HG02840 (cell line): Measurements from ENCODE around the gene FSTL4.

Source experiments
- ATAC-seq: cut with Tn5 transposase; IDR thresholded peaks from one replicate; pipeline ENCODE4 v1.9.1; 2021; ENCODE audit warnings: mild to moderate bottlenecking, moderate library complexity, moderate number of reproducible peaks; ENCODE audit not compliant: unreplicated experiment, low FRiP score

Gene FSTL4

DNA sequence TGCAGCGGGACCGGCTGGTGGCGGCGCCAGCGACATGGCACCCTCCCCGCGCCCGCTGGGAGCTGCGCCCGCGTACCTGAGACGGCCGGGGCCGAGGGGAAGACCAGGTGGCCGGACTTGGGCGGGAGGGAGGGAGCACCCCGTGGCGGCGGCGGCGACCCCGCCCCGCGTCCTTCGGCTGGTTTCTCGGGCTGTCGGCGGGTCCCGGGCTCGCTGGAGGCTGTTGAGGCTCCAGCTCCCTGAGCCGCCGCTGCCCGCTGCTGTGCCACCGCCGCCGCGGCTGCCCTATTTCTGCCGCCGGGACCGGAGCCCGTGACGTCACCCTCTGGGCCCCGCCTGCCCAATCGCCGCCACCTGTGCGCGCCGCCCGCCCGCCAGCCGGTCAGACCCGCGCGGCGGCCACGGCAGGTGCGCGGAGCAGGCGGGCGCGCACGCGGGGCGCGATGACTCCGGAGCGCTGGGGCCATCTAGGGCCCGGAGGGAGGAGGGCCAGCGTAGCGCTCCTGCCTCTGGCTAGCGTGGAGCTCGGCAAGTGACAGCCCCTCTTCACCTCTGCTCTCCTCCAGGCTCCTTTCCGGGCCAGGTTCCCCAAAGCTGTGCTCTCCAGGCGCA lies at the start of gene FSTL4:
TSS of gene FSTL4 (minus strand) at position 293 of the 612 bp plus-strand sequence.
- ATAC-seq: no peak

DNA sequence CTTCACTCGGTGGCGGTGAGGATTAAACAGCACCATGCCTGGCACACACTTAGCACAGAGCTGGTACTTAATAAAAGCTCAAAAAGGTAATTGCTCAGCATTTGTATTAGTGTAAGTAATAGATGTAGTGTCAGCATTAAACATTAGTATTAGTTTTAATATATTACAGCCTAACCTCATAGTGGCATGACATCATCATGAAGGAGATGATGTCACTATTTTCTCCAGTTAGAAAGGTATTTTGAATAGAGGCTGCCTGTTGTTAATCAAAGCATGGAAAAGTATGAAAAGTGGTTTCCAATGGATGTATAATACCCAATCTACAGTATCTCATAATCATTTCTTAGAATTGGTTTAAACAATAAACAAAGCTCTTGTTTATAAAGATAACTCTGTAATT lies 49.0 kb upstream of the FSTL4 start:
- no peak for ATAC-seq

- no peak for ATAC-seq
Measured at GRCh38 chr5:133658327-133658726, 46.0 kb upstream of the FSTL4 start.

- ATAC-seq: no peak
Measured at GRCh38 chr5:133657036-133657435, 44.7 kb upstream of the FSTL4 start.

DNA sequence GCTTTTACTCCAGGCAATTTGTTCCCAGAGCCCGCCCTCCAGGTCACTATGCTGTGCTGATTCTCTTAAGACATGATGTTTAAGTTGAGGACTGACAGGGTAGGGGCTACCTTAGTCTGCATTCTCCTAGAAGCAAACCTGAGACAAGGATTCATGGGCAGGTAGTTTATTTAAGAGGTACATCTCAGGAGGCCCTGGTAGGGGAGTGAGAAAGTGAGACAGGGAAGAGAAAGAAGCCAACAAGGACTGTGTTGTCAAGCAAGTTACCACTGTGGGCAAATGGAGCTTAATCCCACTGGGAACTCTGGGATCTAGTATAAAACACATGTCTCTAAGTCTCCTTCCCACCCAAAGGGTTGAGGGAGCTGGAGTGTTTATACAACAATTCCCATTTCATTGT lies 43.6 kb upstream of the FSTL4 start:
- ATAC-seq: no peak

DNA sequence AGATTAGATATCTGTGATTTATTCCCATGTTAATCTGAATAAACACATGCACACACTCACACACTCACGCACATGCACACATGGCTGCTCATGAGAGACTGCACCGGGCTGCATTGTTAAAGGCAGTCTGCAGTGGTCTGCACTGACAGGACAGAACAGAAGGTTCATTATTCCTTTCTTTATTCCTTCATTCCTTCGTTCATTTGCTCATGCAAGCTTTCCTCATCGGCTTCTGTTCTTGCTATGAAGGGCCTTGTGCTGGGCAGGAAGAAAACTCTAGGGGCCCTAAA lies 41.4 kb upstream of the FSTL4 start:
- no peak for ATAC-seq

DNA sequence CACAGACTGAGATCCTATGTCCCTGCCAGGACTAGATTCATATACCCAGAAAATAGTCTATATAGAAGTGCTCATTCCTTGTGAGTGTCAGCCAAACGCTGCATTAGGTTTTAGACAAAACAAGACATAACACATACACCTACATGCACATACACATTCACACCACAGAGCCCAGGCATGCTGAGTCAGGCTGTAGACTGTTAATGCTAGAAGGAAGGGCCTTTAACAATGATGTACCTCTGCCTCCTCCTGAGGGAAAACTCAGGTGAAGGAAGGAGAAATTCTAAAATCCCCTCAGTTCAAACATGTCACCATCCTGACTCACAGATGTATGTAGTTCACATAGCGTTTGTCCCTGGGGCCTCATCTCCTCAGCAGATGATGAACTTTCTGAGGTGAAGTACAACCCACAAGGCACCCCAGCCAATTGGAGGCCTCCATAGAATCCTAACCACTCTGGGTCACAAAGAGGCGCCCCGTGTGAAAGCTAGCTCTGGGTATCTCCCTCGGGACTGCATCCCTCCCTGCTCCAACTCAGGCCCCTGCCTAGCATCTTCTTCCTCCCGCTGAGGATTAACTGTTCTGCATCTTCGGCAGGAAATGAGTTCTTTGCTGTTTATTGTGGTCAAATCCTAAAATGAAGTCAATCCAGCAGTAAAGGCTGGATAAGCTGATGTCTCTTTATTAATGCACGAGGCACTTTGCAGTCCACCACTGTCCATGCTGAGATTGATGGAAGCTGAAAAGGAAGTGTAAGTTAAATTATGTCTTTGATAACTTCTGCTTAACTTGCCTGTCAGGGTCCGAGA lies 40.8 kb upstream of the FSTL4 start:
- no peak for ATAC-seq

GRCh38 chr5:133644000-133644865 lies 31.9 kb upstream of the FSTL4 start:
- ATAC-seq: no peak

DNA sequence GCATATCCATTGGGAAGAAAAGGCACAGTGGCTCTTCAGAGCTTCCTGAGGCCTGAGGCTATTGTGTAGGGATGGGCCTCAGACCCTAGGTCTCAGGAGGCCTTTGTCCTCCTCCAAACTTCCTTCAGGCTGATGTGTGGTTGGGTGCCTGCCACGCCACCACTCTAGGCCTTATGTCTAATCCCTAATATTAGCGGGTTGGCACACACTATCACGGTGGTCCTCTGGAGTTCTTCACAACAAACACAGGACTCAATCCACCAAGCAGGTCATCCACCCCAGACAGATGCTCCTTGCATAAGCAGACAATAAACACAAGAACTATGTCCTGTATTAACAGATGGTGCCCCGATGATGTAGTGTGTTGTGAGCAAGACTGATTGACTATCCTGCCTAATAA lies 31.0 kb upstream of the FSTL4 start:
- no peak for ATAC-seq

DNA sequence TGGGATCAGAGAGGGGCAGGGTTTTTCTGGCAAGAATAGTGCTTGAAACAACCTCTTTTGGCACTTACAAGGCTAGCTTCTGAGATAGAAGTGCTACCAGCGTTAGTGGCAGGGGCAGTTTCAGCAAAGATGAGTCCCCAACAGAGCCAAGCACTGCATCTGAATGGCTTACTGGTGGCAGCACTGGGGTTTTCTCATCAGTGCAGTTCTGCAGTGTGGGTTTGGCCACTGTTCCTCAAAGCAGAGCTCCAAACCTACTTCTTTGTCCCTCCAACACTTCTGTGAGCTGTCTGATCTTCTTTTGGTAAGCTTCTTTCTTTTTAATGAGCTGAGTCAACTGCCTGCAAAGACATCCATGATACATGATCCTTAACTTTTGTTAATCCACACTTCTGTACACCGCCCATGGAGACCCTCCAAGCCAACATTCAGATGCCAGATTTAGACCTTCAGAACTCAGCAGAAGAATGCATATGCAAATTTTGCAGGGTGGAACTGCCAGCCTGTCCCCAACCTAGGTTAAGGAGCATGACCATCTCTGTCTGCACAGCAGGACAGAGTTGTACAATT lies 29.9 kb upstream of the FSTL4 start:
- ATAC-seq: no peak

GRCh38 chr5:133641683-133642082 lies 29.3 kb upstream of the FSTL4 start:
- ATAC-seq: no peak

DNA sequence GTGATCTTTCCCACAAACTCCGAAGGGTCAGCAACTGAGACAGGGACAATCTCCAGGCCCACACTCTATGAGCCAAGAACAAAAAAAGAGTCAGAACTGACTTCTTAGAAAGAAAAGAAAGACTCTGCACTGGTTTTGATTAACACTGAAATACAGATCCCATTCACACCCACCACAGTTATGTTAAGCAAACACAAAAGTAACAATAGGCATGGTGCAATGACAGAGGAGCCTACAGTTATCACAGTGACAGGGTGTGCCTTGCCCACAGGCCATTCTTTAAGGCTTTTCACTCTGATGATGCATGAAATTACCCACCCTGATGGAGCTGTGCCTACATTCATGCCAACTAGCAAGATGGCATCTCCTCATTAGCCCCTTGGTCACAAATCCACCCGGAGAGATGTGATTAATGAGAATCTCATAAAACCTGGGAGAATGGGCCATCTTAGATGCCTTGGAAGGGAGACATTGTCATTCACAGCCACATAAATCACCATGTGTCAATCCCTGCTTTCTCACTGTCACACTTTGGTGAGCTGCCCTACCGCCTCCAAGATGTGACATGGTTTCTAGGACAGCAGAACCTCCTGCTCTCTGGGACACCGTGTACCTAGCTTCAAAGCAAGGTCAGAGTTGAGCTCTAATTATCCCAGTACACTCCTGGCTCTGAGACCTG lies 27.6 kb upstream of the FSTL4 start:
- no peak for ATAC-seq

DNA sequence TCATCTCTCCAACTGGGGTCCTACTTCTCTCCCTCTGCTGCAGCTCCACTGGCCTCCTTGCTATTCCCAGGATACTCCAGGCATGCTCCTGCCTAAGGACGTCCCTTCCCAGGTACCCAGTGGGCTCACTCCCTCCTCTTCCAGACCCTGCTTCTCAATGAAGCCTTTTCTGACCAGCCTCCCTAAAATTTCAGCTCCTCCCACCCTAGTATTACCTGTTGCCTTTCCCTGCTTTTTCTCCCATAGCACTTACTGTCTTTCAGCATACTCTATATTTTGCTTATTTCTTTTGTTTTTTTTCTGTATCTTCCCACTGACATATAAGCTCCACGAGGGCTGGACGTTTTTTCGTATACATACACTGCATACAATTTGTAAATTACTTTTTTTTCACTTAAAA lies 26.1 kb upstream of the FSTL4 start:
- ATAC-seq: no peak

DNA sequence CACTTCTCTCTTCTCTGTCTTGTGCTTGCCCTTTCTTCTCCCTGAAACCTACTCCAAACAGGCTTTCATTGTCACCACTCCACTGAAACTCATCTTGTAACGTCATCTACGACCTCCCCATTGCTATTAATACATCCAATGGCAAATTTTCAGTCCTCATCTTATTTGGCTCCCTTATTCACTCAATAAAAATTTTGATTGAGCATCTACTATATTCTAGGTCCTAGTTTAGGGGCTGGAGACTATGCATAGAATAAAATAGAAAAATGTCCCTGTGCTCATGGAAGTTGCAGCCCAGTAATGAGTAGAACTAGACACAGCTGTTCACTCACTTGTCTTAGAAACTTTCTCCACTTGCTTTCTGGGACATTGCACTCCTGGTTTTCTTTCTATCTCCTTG lies 24.9 kb upstream of the FSTL4 start:
- ATAC-seq: no peak

- no peak for ATAC-seq
Measured at GRCh38 chr5:133635051-133635450, 22.7 kb upstream of the FSTL4 start.

DNA sequence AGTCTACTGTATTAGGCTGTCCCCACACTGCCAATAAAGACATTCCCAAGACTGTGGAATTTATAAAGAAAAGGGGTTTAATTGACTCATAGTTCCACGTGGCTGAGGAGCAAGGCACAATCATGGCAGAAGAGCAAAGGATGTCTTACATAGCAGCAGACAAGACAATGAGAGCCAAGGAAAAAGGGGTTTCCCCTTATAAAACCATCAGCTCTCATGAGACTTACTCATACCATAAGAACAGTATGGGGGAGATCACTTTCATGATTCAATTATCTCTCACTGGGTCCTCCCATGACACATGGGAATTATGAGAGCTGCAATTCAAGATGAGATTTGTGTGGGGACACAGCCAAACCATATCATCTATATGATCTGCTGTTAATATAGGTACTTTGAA lies 14.8 kb upstream of the FSTL4 start:
- no peak for ATAC-seq

- no peak for ATAC-seq
Measured at GRCh38 chr5:133624316-133624715, 12.0 kb upstream of the FSTL4 start.

- no peak for ATAC-seq
Measured at GRCh38 chr5:133618141-133618540, 5.8 kb upstream of the FSTL4 start.

DNA sequence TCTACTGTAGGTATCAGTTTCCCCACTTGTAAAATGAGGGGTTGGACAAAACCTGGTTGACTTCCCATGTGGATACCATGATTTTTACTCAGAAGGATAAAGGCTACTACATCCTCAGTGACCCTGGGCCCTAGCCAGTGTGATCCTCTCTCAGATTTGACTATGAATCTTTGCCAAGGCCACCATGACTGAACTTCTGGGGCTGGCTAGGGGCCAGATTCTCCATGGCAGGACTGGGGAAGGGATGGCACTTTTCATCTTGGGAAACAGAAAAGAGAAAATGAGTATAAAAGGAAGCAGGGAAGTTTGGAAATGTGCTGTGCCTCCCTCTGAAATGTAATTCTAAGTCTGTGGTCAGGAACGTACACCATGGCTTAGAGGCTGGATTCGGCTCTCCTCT lies 1.4 kb upstream of the FSTL4 start:
- no peak for ATAC-seq

GRCh38 chr5:133613184-133613583 lies 843 bp upstream of the FSTL4 start:
- ATAC-seq: no peak
